NCI-H1092 treated with DMSO at 0.1 percent for 48 hours (cell line): ENCODE results near the gene ATXN1L.
"Not testable (repeated sequence)": the region's sequence is repeated elsewhere in the genome, so short reads cannot be mapped to it uniquely, and the experiment has no call there.

ENCODE experiments used
- DNase-seq: peaks from one replicate; lab custom pipeline; 2025; lab: John Stamatoyannopoulos, UW

Gene ATXN1L

DNA sequence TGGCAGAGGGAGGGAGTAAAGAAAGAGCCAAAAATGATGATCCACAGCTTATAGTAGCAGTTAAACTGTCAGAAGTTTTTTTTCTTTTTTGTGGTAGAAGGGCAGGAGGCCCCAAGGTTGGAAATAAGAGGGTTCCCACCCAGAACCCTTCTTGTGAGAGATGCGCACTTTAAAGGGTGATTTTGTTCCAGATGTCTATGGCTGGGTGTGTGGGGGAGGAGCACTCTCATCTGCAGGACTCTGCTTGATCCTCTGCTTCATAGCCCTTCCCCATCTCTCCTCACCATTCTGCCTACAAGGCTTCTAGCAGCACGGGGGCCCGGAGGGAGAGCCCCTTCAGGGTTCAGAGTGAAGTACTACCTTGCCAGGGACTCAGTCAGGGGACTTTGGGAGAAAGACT is 6.4 kb downstream of the ATXN1L start:
- DNase-seq = no peak

DNA sequence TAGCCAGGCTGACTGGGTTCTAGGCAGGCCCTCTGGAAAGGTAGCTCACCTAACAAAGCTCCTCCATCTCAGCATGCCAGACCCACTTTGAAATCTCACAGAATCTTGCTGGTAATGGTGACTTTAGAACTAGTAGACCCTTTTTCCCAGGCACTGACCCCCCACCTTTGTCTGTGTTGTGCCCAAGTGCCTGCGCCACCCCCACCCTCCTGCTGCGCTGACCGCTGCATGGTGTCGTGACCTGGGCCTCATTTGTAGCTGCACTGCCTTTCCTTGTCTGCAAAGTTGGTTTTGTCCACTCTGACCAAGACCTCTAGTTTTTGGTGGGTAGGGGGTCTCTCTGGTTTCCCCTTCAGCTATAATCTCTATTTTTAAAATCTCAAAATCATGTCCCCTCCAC is 6.8 kb downstream of the ATXN1L start:
- no peak for DNase-seq

DNA sequence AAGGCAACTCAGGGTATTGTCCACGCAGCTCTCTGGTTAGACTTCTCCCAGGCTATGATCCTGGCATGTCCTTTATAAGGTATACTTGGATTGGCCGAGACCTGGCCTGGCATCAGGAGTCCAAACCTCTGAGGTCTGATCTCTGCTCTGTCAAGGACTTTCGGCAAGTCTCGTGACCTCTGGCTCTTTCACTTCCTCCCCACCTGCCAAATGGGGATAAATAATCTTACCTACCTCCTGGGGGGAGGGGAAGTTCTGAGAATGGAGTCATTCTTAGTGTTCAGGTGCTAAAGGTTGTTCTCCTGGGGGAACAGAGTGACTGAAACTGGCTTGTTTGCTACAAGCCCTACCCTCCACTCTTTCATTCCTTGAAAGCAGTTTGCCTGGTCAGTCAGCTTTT is 7.6 kb downstream of the ATXN1L start:
- DNase-seq = no peak

DNA sequence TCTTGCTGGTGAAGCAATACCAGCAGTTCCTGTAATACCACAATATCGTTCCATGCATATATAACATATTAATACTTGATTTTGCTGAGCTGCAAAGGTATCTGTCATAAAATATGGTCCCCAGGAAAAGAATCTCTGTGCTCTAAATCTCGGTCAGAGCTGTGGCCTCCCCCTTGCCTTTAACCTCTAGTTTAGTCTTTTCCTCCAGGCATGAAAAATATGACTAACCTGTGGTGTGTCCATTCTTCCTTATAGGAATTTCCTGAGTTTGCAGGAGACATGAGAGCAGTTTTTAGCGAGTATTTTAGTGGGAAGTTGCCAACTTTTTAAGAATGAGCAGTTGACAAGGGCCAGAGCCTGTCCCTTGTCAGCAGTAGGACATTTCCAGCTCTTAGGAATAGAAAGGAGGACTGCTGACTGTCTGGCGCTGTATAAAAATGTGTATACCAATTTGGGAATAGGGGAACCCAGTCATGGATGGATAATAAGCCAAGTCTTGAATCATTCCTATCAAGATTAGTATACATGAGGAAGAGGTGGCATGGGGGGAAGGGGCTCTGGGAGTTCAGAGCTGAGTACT is 8.7 kb downstream of the ATXN1L start:
- no peak for DNase-seq

DNA sequence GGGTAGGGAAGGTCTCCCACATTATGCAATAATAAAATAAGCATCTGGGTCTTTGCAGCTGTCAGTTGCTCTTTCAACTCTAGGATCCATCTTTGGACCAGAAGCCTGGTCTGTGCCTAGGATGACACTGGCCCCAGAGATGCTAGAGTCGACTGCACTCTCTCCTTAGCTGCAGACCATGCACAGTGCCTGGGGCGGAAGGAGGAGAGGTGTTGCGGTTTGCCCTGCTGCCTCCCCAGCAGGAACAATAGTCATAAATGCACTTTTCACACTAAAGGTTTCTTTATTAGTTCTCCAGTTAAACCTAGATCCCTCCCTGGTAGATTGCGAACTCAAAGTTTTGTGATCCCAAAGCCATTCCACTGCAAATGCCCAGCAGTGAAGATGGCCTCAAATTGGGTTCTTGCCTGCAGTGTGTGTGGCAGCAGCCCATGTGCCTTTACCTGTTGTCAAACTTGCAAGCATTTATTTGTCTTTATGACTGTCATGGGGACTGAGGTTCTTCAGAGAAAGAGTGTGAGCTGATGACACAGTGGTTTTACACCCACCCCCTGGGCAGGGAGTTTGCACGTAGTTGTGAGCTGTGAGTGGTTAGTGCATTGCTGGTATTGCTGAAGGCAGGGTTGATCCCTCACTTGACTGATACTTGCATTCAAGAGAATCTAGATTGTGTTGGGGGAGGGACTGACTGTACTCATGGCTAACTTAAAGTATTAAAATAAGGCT is 10.3 kb downstream of the ATXN1L start:
- no peak for DNase-seq

DNA sequence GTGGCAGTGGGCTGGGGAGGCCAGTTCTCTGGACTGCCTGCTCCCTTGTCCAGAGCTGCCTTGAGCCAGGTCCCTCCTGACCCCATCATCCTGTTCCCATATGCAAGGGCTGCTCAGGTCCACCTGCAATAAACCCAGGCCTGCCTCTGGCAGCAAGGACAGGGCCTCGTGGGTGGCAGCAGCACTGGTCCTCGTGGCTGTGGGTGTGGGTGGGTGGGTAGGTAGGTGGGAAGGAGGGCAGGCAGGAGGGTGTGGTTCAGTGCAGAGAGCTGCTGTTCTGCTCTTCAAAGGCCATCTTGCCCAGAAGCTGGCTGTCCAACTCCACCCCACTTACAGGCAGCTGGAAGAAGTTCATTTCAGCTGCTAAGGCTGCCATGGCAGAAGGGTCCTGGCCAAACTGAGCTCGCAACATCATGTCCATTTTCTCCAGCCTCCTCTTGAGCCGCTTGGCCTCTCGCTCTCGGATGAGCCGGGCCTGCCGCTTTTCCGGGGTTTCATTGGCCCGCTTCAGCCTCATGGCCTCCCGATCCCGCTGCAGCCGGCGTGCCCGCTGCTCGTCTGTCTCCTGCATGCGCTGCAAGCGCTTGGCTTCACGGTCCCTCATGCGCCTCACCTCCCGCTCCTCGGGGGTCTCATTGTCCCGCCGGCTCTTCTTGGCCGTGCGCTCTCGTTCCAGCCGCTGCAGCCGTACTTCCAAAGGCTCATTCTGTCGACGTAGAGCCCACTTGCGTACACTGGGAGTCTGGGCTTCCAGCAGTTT is 14.2 kb downstream of the ATXN1L start:
- DNase-seq = no peak

DNA sequence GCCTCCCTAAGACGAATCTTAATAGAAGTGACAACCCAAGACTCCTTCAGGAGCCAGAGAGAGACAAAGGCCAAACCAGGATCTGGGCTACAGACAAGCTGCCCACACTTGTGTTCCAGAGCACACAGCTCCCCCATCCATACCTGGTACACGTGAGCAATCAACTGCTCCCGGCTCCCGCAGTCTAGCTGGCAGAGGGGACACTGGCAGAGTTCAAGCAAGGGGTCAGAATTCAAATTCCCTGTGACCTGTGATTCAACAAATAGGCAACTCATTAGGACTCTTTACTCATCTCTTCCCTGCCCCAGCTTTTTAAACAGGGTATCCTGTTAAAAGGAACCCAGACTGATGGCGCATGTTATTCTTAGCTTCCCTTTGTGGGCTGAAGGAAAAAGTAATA is 18.2 kb downstream of the ATXN1L start:
- DNase-seq = no peak

DNA sequence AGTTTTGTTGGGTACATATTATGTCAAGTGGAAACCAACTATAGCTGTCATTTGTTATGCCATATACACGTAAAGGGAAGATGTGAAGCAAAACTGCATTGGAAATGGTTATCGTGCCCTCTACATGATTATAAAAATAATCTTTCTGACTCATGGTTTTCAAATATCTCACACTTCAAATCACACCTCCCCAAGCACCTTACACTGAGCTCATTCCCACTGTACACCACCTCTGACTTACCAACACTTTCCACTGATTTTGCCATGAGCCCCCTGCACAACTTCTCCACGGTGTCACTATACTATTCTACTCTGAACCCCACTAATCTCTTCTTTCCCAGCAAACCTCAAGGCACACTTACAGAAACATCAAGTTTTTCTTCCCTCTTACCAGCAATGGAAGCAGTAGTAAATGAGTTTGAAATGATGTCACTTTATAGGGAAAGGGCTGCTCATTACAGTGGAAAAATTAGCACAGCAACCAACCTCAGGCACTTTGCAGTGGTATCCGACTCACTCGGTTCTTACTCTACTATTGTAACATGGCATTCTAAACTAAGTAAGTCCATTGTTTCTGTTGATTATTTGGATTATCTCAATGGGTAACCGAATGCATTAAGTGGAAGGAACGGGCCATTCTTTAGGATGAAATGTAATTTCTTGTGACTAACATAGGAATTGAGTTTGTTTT is 19.5 kb downstream of the ATXN1L start:
- no peak for DNase-seq

DNA sequence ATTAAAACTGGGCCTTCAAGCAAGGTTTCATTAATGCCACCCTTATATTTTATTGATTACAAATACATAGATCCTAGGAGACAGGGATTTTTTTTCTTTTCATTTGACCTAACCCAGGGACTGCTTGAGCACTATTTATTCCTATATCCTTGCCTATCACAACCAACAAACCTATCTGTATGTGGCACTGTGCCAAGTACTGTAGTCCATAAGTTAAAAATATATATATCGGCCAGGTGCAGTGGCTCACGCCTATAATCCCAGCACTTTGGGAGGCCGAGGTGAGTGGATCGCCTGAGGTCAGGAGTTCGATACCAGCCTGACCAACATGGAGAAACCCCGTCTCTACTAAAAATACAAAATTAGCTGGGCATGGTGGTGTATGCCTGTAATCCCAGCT is 21.4 kb downstream of the ATXN1L start:
- DNase-seq = not testable (repeated sequence)

DNA sequence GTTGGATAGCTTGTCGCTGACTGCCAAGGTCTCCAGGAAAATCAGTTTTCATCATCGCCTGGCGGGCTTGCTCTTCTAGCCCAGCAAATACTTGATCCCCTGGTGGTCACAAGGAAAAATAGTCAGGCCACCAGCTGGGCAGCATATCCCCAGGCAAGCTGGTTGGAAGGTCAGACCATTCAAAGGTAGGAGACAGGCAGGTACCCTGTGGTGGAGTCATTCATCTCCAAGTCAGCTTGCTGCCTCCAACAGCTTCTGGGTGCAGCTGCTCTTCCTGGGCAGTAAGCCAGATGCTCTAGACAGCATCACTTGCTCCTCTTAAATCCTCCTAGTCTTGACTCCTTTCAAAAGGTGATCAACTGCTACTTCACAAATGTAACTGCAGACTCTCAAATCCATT is 22.2 kb downstream of the ATXN1L start:
- peak; percentile 59 for DNase-seq

DNA sequence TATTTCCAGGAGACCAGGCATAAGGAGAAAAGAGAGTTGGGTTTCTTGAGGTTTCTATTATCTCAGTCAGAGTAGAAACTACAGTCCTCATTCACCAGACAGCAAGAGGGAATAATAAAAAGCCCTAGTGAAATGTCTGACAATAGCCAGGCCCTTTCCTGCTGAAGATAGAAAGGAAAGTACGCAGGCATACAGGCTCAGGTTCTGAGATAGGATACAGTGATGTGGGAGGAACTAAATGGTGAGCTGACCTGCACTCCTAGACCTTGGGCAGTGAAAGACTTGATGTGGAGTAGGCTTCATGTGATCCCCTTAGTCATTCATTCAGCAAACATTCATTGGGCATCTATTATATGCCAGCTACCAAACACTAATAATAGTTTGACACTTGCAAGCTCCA is 23.3 kb downstream of the ATXN1L start:
- no peak for DNase-seq

DNA sequence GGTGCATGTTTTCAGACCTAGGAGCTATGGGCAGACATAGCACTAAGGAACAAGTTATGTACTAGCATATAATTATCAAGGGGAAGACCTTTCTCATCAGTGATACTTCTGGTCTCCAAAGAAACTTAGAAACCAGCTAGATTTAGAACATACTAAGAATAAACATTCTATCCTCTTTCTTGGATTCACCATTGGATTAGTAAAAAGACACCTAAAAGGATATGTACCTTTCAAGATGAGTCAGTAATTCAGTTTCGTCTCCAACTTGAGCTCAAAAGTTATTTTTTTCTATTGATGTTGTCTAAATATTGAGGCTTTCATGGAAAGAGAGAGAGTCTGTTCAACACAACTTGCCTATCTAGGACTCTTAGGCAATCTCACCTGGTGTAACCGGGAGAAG is 25.0 kb downstream of the ATXN1L start:
- no peak for DNase-seq

DNA sequence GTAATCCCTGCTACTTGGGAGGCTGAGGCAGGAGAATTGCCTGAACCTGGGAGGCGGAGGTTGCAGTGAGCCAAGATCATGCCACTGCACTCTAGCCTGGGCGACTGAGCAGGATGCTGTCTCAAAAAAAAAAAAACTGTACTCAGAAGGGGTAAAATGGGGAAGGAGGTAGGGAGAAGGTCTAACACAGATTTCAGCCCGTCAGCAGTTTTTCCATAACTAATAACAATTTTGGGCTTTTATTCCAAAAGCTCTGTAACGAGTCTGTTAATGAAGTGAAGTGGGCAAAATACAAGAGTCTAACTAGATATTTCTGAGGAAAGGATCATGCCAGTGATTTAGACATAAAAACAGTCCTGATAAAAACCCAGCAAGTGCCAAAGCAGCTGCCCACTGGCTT is 27.4 kb downstream of the ATXN1L start:
- no peak for DNase-seq

DNA sequence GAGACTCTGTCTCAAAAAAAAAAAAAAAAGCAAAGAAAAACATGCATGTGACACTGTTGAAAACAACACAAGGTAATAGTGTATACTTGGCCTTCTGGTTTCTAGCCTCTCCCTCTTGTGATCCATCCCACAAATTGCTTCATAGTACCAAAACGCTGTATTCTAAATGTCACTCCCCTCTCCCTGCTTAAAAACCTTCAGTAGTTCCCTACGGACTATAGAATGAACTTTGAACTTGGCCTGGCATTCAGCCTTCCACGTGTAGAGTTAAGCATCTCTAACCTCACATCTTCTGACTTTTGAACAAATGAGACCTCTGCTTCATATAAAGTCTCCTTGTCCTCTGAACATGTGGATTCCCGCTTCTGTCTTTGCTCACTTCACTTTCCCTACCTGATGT is 33.1 kb downstream of the ATXN1L start:
- DNase-seq = no peak

DNA sequence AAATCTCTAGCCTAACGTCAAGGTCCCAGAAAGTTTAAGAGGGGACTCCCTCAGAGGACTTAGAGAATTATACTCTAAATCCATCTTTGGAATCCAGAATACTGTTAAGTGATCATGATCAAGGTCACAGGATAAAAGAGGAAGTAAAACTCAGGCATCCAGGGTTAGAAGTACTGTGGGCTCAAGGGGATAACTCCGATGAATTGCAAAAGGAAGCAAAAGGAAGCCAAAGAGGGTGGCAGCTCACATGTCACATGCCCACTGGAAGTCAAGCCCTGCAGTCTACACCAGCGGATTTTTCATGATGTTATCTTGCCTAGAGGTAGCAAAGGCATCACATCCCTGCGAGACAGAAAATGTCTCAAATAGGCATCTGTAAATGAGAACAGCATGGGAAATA is 34.4 kb downstream of the ATXN1L start:
- DNase-seq = no peak

DNA sequence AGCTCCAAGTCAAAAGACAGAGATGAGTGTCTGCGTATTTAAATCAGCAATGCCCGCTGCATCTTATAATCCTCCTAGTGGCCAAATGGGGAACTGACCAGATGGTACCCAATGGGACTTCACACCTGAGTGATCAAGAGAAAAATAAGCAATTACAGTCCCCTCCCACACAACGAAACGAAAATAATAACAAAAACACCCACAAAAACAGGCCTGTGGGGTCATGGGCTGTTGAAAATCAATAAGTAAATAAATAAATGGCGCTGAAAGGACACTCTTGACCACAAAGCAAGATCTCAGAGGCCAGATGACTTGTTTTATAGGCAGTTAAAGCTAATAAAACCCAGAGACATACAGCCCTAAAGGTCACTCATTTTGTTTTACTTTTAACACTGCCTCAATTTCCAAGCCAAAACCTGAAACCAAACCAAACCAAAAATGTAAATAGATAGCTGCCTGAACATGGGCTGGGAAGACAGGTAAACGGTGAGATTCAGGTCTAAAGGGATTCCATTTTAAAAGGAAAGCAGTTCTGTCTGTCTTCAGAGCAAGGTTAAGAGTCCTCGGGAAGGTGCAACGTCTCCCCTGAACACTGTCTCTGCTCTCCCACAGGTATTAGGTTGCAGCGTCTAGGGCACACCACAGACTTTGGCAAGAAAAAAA is 36.9 kb downstream of the ATXN1L start:
- DNase-seq = peak; percentile 82

DNA sequence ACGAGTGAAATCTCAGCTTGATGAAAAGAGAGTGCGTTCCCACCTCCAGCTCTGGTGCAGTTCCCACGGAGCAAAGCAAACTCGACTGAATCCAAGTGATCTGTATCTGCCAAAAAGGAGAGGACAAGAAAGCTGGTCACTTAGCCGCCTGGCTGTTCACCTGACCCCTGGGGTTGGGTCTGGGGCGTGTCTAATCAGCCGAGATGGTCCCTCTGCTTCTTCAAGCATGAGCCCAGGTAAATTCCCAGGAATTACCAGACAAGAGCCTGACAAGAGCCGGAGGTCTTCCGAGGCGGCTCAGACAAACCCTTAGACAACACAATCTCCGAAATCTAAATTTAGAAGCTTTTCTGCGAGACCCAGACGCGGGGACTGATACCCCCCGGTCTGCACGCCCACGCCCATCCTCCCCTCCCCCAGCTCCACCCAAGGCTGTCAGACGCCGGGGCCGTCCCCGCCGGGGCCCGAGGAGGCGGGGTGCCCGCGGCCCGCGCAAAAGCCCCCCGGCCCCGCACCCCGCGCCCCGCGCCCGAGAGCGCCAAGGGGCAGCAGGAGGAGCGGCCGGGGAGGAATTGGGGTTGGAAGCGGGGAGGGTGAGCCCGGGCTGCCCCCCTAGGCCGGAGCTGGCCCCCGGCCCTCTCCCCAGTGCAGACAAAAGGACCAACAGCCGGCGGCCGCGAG is 37.5 kb downstream of the ATXN1L start:
- DNase-seq = peak; percentile 53

DNA sequence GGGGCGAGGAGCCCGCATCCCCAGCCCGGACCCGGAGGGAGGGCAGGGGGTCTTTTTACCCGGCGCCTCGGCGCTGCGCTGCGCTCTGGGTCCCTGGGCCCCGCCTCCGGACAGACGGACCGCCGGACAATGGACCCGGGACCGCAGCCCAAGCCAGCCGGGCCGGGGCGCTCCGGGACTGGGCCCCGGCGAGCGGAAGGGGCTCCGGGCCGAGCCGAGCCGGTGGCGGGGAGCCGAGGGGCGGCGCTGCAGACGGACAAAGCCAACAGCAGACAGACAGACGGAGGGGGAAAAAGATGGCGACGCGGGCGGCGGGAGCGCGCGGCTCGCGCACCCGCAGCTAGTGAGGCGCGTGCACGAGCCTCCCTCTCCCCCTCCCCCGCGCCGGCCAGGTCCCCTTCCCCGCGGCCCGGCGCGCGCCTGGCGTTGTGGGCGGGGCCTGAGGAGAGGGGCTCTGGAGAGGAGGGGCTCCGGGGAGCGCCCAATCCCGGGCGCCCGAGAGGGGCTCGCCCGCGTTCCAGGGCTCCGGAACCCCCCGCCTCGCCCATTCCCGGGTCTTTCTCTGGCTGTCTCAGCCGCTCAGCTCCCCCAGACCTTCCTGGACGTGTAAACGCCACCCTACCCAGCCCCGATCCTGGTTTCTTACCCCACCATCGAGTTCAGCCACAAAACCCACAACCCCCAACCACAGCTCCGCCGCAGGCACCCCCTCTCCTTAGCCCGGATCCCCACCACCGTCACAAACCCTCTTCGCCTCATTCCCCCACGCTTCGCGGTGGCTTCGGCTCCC is 38.3 kb downstream of the ATXN1L start, which contains the start of gene ZNF821:
ZNF821 (minus strand) TSS at position 334 of the 790 bp plus-strand sequence. CDS start 4,236 bp downstream, outside the sequence.
- peak; percentile 79 for DNase-seq

DNA sequence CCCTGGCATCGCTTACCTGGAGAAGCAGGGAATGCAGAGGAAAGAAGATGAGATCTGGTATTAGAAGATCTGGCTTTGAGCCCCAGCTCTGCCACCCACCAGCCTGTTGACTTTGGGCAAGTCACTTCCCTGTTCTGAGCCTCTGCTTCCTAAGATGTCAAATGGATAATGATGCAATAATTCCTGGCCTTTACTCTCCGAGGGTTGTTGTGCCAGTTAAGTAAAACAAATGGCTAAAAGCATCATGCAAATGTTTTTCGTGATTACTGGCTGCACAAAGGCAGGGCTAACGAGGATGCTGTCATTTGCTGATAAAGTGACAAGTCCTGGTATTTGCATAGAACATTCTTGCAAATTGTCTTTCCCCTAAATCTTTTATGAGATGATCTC is 39.5 kb downstream of the ATXN1L start:
- DNase-seq = no peak

DNA sequence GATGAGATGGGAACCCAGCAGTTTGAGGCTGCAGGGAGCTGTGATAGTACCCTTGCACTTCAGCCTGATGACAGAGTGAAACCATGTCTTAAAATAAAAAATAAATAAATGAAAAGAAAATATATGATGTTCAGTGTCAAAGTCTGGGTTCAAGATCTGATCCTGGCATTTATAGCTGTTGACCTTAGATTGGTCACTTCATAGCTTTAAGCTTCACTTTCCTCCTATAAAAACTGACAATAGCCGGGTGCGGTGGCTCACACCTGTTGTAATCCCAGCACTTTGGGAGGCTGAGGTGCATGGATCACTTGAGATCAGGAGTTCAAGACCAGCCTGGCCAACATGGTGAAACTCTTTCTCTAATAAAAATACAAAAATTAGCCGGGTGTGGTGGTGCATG is 43.4 kb downstream of the ATXN1L start:
- no peak for DNase-seq

DNA sequence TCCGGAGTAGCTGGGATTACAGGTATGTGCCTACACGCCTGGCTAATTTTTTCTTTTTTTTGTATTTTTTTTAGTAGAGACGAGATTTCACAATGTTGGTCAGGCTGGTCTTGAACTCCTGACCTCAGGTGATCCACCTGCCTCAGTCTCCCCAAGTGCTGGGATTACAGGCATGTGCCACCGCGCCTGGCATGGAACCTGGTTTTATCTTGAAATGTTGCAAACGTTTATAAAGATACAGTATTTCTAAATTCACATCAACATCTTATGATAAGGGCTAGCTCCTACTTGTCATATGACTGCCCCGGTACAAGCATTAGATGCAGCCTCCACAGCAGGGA is 48.1 kb downstream of the ATXN1L start:
- no peak for DNase-seq
